HG02642 (cell line): ENCODE data around the gene RNF222.
"Not testable (repeated sequence)": the region's sequence is repeated elsewhere in the genome, so short reads cannot be mapped to it uniquely, and the experiment has no call there.

ENCODE experiments used
- ATAC-seq: cut with Tn5 transposase; IDR thresholded peaks from one replicate; pipeline ENCODE4 v1.9.1; 2021; ENCODE audit warnings: mild to moderate bottlenecking; ENCODE audit not compliant: unreplicated experiment, poor library complexity

The RNF222 gene

DNA sequence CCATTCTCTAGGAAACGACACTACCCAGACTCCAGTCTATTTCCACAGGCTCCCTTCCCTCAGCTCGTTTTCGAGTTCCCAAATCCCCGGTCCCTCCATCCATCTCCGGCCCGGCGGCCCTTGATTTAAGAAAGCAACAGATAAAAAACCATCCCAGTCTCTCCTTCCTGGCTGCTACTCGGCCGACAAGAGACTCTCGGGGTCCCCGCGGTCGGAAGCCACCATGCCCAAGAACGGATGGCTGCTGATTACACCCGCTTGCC is 14.8 kb downstream of the RNF222 start:
- ATAC-seq: no peak

DNA sequence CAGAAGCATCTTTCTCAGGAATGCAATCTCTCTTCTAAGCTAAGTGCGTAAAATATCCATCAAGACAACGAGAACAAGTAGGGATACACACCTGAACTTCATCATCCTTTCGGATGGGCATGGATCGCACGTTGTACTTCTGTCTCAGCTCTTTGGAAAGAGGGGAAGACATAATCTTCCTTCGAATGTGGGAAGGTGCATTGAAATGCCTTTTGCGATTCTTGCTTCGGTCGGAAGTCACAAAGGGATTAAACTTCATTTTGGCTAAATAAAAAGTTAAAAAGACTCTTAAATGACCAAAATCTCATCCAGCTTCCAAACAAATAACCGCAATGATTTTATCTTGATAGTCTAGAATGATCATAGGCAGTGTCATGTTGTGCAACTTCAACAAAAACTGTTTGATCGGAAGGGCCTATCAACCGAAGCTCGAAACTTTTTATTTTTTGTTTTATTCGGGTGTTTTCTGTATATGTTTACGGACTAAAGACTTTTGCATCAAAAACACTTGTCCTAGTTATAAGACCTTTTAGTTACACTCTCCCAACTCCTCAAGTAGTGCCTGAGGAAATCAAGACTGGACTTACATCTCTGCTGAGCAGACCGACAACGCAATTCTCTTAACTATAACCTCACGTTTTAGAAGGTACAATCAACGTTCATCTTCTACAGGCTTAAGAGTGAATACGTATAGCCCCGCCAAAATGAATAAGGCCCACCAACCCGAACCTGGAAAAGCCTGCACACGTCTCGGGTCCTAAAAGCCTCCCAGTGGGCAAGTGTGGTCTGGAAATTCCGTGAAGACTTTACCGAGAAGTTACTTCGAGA is 15.4 kb downstream of the RNF222 start:
- ATAC-seq: no peak

DNA sequence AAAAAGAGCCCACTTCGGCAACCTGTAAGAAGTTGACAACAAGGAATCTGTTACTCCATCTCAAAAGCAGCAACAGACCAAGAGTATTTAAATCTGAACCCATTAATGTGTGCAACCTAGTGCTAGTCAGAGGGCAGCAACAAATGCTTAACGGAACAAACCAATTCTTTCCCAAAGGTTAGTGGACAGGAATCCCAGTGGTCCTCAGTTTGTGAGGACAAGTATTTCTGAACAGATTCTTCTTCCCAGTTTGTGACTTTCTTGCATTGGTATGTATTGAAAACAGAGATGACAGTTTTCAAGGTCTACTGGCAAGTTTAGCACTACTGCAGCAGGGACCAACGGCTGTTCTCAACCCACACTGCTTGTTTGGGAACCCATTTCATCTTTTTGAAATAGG is 17.6 kb downstream of the RNF222 start:
- no peak for ATAC-seq

DNA sequence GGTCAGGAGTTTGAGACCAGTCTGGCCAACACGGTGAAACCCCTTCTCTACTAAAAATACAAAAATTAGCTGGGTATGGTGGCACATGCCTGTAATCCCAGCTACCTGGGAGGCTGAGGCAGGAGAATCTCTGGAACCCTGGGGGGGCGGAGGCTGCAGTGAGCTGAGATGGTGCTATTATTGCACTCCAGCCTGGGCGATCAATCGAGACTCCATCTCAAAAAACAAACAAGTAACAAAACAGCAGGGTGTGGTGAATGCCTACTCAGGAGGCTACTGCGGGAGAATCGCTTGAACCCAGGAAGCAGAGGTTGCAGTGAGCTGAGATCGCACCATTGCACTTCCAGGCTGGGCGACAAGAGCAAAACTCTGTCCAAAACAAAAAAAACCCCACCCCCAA is 19.5 kb downstream of the RNF222 start:
- not testable (repeated sequence) for ATAC-seq

DNA sequence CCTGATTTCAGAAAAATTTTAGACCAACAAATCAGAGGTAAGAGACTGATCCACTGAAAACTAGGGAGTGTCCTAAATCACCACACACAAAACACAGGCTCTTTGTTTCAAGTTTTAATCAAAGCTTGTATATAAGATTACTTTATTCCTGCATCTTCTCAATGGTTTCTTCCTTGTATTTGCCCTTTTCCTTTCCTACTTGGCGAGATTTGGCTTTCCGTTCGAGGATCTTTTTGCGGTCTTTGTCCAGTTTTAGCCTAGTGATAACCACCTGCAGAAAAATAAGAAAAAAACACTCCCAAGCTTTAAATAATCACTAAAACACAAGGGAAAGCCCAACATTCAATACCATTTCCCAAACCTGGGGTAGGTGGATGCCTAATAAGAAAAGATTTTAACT is 20.2 kb downstream of the RNF222 start:
- ATAC-seq: no peak

DNA sequence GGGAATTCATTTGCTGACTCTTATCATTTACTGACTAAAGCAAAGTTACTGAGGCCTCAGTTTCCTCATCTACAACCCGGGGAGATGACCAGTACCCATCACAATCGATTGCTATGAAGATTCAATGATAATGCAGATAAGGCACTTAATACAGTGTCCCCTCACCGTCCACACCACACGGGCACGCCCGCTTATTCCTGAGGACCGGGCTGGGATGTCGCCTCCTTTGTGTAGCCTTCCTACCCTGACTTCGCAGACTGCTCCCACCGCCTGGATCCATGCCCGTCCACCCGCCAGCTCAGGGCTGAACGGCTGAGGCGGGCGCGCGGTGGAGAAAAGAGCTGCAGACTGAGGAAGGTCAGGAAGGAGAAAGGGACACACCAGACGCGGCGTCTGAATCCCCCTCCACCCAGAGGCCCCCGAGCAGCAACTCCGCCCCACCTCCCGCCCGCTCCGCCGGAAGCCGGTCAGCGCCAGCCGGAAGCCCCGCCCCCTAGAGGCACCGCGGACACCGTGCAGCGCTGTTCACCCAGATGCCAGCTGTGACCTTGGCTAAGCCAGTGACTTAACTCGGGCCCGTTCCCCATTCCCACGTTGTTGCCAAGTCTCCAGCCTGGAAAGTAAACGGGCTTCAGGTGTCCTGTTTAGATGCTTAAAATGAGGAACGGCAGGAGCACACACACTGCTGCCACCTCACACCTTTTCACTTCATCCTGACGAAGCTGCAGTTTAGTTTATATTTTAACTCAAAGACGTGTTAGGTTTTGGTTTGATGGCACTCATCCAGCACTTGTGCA is 21.2 kb downstream of the RNF222 start, which contains the start of gene KRABD2:
Gene KRABD2 (minus strand): TSS at position 434 of the 797 bp plus-strand sequence.
- ATAC-seq: peak; percentile 95

DNA sequence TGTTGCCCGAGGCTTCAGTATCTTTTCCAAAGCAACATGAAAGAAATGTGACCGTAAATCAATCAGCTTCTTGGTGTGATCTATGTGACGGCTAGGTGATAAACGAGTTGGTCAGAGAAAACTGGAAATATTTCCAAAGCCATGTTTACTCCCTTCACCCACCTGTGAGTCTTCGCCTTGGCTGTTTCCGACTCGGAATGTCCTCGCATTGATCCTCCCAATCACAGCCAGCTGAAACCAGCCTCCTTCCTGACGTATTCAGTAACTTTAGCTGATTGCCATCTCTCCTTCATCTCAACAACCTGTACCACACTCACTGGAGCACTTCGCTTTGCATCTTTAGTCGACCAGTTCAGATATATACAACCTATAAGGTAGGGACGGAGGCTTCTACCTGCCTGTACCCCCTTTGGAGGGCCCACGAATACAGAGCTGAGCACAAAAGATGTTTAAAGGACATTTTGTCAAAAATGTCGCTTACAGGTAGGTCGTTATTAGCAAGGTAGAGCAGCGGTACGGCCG is 21.8 kb downstream of the RNF222 start:
- no peak for ATAC-seq

DNA sequence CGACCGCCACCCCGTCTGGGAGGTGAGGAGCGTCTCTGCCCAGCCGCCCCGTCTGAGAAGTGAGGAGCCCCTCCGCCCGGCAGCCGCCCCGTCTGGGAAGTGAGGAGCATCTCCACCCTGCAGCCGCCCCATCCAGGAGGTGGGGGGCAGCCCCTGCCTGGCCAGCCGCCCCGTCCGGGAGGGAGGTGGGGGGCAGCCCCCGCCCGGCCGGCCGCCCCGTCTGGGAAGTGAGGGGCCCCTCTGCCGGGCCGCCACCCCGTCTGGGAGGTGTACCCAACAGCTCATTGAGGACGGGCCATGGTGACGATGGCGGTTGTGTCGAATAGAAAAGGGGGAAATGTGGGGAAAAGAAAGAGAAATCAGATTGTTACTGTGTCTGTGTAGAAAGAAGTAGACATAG is 23.8 kb downstream of the RNF222 start:
- not testable (repeated sequence) for ATAC-seq

DNA sequence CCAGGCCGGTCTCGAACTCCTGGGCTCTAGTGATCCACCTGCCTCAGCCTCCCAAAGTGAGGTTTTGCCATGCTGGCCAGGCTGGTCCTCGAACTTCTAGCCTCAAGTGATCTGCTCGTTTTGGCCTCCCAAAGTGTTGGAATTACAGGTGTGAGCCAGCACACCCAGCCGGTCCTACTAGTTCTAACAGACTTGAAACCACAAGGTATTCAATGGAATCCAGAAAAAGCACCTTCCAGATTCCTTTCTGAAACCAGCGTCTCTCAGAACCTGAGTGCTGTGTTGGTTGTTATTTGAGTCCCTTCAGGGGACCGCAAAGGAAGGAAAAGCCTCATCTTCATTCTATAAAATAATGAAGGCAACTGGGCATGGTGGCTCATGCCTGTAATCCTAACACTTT is 25.2 kb downstream of the RNF222 start:
- ATAC-seq: no peak

DNA sequence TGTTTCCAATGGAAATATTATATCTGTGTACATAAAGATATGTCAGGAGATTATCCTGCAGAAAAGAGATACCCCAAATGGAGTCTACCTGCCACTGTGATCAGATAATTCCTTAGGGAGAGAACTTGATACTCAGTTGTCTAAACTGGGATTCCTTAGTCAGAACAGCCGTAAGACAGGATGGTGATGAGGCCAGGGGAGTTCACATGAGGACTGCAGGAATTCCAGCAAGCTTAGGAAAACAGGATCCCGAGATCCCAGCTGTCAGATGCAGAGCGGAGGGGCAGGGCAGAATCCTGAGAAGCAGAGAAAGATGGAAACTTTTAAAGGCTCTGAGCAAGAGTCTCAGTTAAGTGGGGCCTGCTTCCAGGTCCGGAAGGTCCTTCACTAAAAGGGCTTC is 25.8 kb downstream of the RNF222 start:
- no peak for ATAC-seq

DNA sequence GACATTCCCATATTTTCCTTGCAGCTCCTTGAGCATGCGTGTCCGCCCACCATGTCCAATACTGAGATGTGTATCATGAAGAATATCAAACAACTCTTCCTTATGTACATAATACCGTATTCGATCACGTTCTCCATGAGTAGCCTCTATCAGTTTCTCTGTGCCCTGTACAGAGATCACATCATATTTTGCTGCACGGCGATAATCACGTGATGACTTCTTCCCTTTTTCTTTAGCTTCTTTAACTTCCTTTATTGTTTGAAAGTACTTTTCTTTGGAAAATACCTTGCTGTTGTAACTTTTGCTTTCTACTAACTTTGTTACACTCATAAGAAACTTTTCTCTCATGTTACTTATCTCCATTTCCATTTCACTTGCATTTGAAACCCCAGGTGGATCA is 27.7 kb downstream of the RNF222 start:
- no peak for ATAC-seq

DNA sequence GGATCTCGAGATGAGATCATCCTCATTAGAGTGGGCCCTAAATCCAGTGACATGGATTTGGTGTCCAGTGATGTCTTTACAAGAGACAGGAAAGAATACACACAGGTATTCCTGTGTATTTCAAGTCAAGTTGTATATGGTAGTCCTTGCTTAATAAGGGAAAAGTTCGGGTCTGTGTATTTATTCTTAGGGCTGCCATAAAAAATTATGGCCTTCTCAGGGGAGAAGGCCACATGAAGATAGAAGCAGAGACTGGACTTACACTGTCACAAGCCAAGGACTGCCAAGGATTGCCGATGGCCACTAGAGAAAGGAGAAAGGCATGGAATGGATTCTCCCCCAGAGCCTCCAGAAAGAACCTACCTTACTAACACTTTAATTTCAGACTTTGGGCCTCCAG is 29.4 kb downstream of the RNF222 start:
- ATAC-seq: no peak

DNA sequence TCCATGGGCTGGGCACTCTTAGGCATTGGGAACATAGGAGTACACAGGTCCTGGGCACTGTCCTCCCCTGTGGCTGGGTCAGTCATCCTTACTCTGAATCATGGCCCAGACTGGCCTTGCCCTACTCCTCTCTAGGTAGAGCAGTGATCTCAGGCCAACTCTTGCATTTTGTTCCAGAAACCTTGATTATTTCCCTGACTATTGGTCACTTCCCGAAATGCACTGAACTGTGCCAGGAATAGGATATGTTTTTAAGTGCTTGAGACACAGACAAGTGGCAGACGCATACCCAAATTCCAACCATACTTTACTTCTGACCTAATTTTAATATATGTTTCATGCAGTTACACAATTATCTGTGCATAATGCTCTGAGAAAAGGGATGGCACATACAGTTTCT is 31.4 kb downstream of the RNF222 start:
- ATAC-seq: no peak

DNA sequence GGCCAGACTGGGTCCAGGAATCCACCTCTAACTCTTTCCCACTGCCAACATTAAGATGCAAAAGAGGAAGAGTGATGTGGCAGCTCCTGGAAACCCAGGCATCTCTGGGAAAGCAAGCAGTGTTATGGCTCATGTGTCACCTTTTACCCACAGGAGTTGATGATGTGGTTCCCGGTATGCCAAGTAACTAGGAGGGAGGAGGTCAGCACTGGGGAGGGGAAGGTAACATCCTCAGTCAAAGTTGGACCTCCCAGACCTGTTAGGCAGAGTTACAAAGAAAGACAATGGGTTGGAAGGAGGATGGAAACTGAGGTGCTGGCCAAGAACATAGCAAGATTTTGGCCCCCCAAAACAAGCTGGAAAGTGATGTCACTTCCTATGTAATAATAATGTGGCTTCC is 32.5 kb downstream of the RNF222 start:
- no peak for ATAC-seq

DNA sequence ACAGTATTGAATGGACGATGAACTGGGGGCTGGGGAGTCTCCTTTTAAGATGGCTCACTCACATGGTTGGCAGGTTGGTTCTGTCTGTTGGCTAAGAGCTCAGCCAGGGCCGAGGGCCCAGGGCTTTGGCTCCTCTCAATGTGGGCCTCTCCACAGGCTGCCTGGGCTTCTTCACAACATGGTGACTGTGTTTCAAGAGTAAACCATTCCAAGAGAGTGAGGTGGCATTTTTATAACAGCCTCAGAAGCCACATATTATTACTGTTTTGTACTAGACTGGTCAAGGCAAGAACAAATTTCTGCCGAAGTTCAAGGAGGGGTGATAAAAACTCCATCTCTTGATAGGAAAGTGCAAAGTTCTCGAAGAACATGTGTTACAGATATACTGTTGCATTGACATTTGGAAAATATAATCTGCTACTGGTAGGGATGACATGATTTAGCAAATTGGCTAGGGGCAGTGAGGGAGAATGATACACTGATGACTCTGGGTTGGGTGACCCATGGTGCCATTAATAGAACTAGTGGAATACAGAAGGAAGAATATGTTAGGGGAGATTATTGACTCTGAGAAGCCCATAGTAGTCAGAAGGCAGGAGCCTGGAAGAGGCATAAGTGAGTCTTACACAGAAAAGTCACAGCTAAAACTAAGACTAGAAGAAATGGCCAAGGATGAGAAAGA is 34.8 kb downstream of the RNF222 start:
- ATAC-seq: no peak

DNA sequence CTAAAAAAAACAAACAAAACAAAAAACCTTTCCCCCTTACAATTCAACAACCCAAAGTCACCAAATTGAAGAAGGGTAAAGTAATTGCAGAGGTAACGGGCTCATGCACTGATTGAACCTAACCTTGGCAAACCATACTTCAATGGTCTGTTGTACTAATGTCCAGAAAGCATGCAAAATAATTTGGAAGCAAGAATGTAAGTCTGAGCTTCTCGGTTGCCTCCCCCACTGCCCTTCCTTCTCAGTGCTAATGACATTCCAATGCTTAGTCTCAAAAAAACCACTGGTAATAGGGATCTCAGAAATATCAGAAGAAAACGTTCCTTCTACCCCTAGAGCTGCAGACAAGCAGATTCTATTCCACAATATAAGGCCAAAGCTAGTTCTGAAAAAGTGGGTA is 36.9 kb downstream of the RNF222 start:
- no peak for ATAC-seq

DNA sequence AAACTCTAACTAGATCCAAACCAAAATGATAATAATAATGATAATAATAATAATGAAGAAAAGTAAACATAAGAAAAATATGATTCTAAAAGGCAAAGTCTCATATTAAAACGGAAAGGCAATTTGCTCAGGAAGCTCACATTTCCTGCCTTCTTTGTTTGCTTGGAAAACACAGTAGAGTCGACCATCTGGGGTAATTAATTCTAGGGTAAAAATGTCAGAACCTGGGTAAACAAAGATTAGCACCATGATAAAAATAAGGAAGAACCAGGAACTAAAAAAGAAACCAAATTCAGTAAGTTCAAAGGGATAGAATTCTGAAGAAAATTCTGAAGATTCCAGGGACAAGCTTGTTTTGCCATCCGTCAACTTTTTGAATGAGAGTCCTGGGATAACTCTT is 37.4 kb downstream of the RNF222 start:
- ATAC-seq: no peak

DNA sequence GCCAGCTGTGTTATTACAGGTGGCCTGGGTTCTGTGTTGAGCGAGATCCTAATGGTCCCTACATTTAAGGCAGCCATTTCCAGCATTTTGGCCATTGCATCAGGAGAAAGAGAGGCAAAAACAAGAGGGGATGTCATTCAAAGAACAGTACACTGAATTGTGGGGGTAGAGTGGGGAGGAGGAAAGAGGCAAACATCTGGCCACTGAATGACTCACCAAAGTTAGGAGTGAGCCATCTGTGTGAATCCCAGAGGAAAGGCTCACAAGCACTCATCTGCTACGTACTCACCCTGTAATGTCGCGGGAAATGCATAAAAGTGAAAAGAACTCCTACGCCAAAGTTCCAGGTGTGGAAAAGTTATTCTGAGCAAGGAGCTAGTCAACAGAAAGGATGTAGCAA is 37.9 kb downstream of the RNF222 start:
- no peak for ATAC-seq

DNA sequence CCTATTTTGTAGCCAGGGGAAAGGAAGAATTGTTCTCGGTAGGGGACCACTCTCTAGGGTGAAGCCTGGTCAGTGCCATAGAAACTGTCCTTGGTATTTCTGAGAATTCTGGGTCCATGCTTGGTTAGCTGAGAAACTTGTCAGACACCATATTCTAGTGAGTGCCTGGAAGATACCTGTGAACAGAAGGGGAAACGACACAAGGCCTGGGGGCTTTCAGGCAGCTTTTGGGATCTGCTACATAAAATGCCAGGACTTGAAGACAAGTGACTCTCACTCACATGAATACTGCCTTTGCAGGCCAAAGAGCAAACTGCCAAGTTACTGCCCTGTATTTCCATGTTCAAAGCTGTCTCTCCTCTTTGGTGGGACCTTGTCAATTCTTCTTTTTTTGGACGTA is 39.7 kb downstream of the RNF222 start:
- ATAC-seq: no peak

DNA sequence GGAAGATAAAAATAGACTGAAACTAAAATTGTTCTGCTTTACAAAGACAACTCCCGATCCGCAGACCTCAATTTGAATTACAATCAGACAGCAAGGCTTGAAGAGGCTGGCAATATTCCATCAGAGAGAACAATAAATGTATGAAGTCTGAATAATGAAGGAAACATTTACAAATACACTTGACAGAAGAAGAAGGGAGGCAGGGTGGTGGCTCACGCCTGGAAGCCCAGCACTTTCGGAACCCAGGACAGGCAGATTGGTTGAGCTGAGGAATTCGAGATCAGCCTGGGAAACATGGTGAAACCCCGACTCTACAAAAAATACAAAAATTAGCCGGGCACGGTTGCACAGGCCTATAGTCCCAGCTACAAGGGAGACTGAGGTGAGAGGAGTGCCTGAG is 43.4 kb downstream of the RNF222 start:
- ATAC-seq: no peak

DNA sequence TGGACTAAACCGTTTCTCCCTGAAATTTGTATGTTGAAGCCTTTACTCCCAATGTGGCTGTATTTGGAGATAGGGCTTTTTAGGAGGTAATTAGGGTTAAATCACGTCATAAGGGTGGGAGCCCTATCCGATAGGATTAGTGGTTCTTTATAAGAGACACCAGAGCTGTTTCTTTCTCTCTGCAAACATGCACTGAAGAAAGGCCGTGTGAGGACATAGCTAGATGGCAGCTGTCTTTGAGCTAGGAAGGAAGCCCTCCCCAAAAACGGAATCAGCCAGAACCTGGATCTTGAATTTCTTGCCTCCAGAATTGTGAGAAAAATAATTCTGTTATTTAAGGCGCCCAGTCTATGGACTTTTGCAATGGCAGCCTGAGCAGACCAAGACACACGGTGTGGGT is 43.9 kb downstream of the RNF222 start:
- ATAC-seq: no peak
